ENCODE measurements around the gene PLXNA4. TPM values are rescaled to one million over a fixed set of nuclear protein-coding genes. Genes with fewer than 3 reads are reported as not detected.

The PLXNA4 gene
- total RNA-seq, 2 donors from 2014 or later = 12.2 to 27.7 TPM

DNA sequence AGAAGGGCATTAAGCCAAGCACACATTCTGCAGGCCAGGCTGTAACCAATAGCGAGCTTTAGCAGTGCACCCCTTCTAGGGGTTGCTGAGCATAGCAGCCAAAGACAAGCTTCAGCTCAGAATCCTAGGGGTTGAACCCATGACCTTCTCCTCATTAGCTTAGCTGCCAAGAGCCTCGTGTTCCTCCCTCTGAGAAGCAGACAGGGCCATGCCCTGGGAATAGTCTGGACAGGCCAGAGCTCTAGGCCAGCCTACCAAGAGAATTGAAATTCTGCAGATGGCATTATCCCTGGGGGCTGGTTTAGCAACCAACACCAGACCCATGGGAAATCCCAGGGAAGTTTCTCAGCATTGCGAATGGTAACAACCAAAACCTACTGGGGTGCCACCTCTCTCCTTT, 77.2 kb downstream of the PLXNA4 start:
- H3K4me1 ChIP-seq (ENCODE audit: control insufficient read depth in 1 of 2, low read depth in 2 of 2) = peaks cover 0 to 24% of the 10 kb centered on the region in 2 donors
- no peak overlapping the region for H3K4me3 ChIP-seq
- no peak overlapping the region for H3K27ac ChIP-seq
- no peaks in the 10 kb centered on the region for H3K9me3 ChIP-seq
- ATAC-seq (ENCODE audit: insufficient number of reproducible peaks, low FRiP score, low read depth) (no peak), DNase-seq (ENCODE audit: low spot score) (no peak)
- no peaks in the 10 kb centered on the region for H3K27me3 ChIP-seq (replicated peaks; ENCODE audit: insufficient read depth)
- TF ChIP-seq, protein P1, sequence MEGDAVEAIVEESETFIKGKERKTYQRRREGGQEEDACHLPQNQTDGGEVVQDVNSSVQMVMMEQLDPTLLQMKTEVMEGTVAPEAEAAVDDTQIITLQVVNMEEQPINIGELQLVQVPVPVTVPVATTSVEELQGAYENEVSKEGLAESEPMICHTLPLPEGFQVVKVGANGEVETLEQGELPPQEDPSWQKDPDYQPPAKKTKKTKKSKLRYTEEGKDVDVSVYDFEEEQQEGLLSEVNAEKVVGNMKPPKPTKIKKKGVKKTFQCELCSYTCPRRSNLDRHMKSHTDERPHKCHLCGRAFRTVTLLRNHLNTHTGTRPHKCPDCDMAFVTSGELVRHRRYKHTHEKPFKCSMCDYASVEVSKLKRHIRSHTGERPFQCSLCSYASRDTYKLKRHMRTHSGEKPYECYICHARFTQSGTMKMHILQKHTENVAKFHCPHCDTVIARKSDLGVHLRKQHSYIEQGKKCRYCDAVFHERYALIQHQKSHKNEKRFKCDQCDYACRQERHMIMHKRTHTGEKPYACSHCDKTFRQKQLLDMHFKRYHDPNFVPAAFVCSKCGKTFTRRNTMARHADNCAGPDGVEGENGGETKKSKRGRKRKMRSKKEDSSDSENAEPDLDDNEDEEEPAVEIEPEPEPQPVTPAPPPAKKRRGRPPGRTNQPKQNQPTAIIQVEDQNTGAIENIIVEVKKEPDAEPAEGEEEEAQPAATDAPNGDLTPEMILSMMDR (IDR thresholded peaks at IDR 0.05) = no peak
- no peaks in the 10 kb centered on the region for H3K36me3 ChIP-seq

DNA sequence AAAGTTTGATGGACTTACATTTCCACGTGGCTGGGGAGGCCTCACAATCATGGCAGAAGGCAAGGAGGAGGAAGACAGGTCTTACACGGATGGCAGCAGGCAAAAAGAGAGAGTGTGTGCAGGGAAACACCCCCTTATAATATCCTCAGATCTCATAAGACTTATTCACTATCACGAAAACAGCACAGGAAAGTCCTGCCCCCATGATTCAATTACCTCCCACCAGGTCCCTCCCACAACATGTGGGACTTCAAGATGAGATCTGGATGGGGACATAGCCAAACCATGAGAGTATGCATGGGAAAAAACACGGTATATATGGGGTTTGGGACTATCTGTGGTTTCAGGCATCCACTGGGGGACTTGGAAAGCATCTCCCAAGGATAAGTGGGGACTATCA, 78.0 kb downstream of the PLXNA4 start:
- H3K27ac ChIP-seq = no peak overlapping the region
- no peak overlapping the region for H3K4me3 ChIP-seq
- DNase-seq (ENCODE audit: low spot score) (no peak), ATAC-seq (ENCODE audit: insufficient number of reproducible peaks, low FRiP score, low read depth) (no peak)
- no peaks in the 10 kb centered on the region for H3K27me3 ChIP-seq (replicated peaks; ENCODE audit: insufficient read depth)
- TF ChIP-seq, protein P1 (IDR thresholded peaks at IDR 0.05) = no peak
- no peaks in the 10 kb centered on the region for H3K36me3 ChIP-seq
- H3K9me3 ChIP-seq = no peaks in the 10 kb centered on the region
- peaks cover 0 to 24% of the 10 kb centered on the region in 2 donors for H3K4me1 ChIP-seq (ENCODE audit: control insufficient read depth in 1 of 2, low read depth in 2 of 2)

DNA sequence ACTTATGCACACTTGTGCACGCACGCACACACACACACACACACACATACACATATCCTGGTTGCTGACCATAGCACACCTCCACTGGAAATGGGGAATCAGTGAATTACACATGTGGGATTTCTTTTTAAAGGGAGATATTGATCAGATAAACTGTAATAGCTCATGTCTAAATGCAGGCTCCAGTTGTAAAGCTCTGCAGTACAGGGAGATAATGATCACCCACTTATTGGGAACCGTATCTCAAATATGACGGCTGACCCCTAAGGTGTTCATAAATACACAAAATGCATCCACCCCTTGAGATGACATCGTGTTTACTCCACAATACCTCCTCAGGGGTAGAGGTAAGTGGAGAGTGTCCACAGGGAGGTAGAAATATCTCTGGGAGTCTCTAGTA, 79.2 kb downstream of the PLXNA4 start:
- H3K36me3 ChIP-seq = no peaks in the 10 kb centered on the region
- H3K27me3 ChIP-seq (replicated peaks; ENCODE audit: insufficient read depth) = no peaks in the 10 kb centered on the region
- no peak for ATAC-seq (ENCODE audit: insufficient number of reproducible peaks, low FRiP score, low read depth)
- no peak overlapping the region for H3K27ac ChIP-seq
- H3K4me1 ChIP-seq (ENCODE audit: control insufficient read depth in 1 of 2, low read depth in 2 of 2) = peaks cover 0 to 26% of the 10 kb centered on the region in 2 donors
- no peaks in the 10 kb centered on the region for H3K9me3 ChIP-seq
- no peak overlapping the region for H3K4me3 ChIP-seq
- DNase-seq (ENCODE audit: low spot score) = no peak
- TF ChIP-seq, protein P1 (IDR thresholded peaks at IDR 0.05) = no peak

DNA sequence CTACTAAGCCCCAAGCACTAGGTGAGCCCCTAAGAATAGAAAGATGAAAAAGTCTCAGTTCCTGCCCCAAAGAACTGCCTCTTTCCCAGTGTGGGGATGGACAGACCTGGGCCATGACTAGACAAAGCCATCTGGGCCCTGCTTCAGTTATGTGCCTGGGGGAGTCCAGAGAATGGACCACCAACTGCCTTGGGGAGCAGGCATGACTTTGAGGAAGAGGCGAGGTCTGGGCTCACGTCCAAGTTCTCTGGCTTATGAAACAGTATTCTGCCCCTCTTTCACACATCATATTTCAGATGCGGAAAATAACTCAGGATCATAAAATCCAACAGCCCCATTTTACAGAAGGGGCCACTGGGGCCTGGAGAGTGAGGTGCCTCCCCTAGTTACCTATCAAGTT, 80.3 kb downstream of the PLXNA4 start:
- Histone ChIP-seq H3K9me3 (no peaks in the 10 kb centered on the region), H3K4me1 (ENCODE audit: control insufficient read depth in 1 of 2, low read depth in 2 of 2) (peaks cover 0 to 28% of the 10 kb centered on the region in 2 donors), H3K36me3 (no peaks in the 10 kb centered on the region), H3K27ac (no peak overlapping the region), H3K4me3 (no peak overlapping the region), H3K27me3 (replicated peaks; ENCODE audit: insufficient read depth) (no peaks in the 10 kb centered on the region)
- DNase-seq (ENCODE audit: low spot score) (no peak), ATAC-seq (ENCODE audit: insufficient number of reproducible peaks, low FRiP score, low read depth) (no peak)
- TF ChIP-seq, protein P1 (IDR thresholded peaks at IDR 0.05) = no peak

DNA sequence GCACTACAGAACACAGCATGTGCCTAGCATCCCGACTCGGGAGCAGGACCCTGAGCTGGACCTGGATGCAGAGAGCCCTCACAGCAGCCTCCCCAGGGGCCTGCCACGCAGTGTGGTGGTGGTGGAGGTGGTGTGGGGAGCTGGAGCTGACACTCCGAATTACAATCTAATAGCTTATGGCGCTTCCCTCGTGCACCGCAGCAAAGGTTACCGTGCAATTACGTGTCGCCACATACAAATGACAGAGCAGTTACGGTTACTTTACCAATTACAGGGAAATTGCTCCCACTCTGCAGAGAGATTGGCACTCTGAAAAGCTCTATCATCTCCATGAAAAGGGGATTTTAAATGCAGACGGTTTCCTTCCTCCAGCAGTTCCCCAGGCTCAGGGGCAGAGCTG, 81.8 kb downstream of the PLXNA4 start:
- no peak overlapping the region for H3K4me3 ChIP-seq
- no peaks in the 10 kb centered on the region for H3K36me3 ChIP-seq
- H3K9me3 ChIP-seq = no peaks in the 10 kb centered on the region
- peaks cover 0 to 21% of the 10 kb centered on the region in 2 donors for H3K4me1 ChIP-seq (ENCODE audit: control insufficient read depth in 1 of 2, low read depth in 2 of 2)
- H3K27me3 ChIP-seq (replicated peaks; ENCODE audit: insufficient read depth) = no peaks in the 10 kb centered on the region
- DNase-seq (ENCODE audit: low spot score) = no peak
- no peak for ATAC-seq (ENCODE audit: insufficient number of reproducible peaks, low FRiP score, low read depth)
- TF ChIP-seq, protein P1 (IDR thresholded peaks at IDR 0.05) = no peak
- H3K27ac ChIP-seq = no peak overlapping the region

All from thoracic aorta (tissue), 2 donors.